Activated naive CD4-positive, alpha-beta T cell treated with anti-CD3 and anti-CD28 coated beads, Interleukin-2, amount 10 ng/mL, durations not matched to agents 7 days and 5 days (primary cell): ENCODE measurements around the gene FJX1.

Source experiments
- CTCF ChIA-PET: fragments of 350-600 bp; sonication (Branson Sonifier 250); formaldehyde crosslinking; loops from one replicate; lab custom pipeline; 2021; ENCODE audit warnings: antibody characterized with exemption; lab: Charles Lee
- DNase-seq: peaks from one replicate; pipeline ENCODE4 v3.0.0-alpha.2; 2020
- H3K27ac Mint-ChIP-seq: one replicate; pipeline ENCODE4 v1.8.0; 2021; ENCODE audit warnings: mild to moderate bottlenecking, moderate library complexity, mixed read lengths
- H3K27me3 Mint-ChIP-seq: one replicate; pipeline ENCODE4 v1.8.0; 2021; ENCODE audit warnings: mild to moderate bottlenecking, mixed read lengths
- H3K36me3 Mint-ChIP-seq: one replicate; pipeline ENCODE4 v1.8.0; 2021; ENCODE audit warnings: mixed read lengths
- H3K4me1 Mint-ChIP-seq: one replicate; pipeline ENCODE4 v1.8.0; 2021; ENCODE audit warnings: mixed read lengths
- H3K4me3 Mint-ChIP-seq: one replicate; pipeline ENCODE4 v1.8.0; 2021; ENCODE audit warnings: mild to moderate bottlenecking, moderate library complexity, mixed read lengths
- H3K9me3 Mint-ChIP-seq: one replicate; pipeline ENCODE4 v1.8.0; 2021; ENCODE audit warnings: mixed read lengths

Gene FJX1, protein sequence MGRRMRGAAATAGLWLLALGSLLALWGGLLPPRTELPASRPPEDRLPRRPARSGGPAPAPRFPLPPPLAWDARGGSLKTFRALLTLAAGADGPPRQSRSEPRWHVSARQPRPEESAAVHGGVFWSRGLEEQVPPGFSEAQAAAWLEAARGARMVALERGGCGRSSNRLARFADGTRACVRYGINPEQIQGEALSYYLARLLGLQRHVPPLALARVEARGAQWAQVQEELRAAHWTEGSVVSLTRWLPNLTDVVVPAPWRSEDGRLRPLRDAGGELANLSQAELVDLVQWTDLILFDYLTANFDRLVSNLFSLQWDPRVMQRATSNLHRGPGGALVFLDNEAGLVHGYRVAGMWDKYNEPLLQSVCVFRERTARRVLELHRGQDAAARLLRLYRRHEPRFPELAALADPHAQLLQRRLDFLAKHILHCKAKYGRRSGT

DNA sequence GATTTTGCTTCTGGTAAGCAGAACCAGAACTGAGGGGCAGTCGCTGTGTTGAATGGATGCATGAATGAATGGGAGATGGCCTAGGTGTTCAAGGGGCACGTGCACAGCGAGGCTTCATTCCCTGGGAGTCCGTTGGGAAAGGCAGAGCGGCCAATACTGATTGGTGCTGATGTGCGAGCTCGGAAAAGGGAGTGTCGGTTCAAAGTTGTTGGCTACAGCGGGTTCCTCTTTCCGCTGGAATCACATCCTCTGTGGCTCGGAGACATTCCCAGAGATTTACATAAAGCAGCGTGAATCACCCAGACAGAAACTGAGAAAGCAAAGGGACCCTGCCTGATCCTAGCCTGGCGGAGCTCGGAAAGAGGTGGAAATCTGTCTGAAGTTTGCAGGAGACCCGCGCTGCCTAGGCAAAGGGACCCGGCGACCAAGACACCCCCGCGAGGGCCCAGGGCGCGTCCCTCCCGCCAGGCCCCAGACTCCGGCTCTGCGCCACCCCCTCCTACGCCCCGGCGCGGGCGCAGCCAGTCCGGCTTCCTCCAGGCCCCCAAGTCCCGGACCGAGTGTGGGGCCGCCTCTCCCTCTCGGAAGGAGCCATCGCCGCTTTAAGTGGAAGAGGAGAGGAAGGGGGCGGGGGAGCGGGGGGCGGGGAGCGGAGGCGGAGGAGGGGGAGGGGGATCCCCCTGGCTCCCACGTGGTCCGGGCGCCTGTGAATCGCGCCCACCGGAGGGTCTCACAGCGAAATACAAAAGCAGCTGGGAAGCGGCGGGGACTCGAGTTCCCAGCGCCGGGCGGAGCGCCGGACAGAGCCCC lies at the start of gene FJX1:
Gene FJX1 (plus strand): TSS at position 774 of the 810 bp plus-strand sequence. CDS start 177 bp downstream, outside the sequence.
- DNase-seq = peak; percentile 43
- CTCF ChIA-PET = interaction anchor here (0.7 to 1.2 kb wide), 2 partner anchors 204 to 648 kb away, joined by 3 to 4 read pairs; no protein-coding TSS in a partner anchor
- no peak within 1 kb of the TSS for H3K27ac Mint-ChIP-seq
- peak within 1 kb of the TSS; percentile 71 for H3K4me3 Mint-ChIP-seq
- no peaks in the 10 kb centered on the region for H3K9me3 Mint-ChIP-seq
- peaks cover 48% of the 10 kb centered on the region for H3K27me3 Mint-ChIP-seq
- no peaks in the 10 kb centered on the region for H3K36me3 Mint-ChIP-seq
- H3K4me1 Mint-ChIP-seq = peaks cover 13% of the 10 kb centered on the region

DNA sequence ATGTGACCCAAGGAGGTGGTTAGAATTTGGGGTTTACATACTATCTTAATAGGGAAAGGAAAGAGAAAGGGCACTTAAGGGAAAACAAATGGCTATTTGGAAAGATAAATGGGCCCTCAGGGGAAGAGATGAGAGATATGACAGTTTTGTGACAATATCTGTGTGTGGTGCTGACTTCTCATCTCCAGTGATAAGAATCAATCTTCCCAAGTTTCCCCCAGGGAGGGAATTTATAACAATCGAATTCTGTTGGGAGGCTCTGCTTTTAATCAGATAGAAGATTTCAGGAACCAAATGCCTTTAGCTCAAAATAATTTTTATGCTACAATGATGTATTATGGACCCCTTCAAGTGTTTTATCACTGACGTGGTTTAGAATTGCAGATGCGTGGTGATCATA lies 46.6 kb upstream of the FJX1 start:
- Mint-ChIP-seq H3K27me3 (no peaks in the 10 kb centered on the region), H3K9me3 (peaks cover 2% of the 10 kb centered on the region), H3K36me3 (no peaks in the 10 kb centered on the region), H3K27ac (no peak overlapping the region), H3K4me1 (no peaks in the 10 kb centered on the region), H3K4me3 (no peak overlapping the region)
- DNase-seq = no peak
- CTCF ChIA-PET = no interaction called here

DNA sequence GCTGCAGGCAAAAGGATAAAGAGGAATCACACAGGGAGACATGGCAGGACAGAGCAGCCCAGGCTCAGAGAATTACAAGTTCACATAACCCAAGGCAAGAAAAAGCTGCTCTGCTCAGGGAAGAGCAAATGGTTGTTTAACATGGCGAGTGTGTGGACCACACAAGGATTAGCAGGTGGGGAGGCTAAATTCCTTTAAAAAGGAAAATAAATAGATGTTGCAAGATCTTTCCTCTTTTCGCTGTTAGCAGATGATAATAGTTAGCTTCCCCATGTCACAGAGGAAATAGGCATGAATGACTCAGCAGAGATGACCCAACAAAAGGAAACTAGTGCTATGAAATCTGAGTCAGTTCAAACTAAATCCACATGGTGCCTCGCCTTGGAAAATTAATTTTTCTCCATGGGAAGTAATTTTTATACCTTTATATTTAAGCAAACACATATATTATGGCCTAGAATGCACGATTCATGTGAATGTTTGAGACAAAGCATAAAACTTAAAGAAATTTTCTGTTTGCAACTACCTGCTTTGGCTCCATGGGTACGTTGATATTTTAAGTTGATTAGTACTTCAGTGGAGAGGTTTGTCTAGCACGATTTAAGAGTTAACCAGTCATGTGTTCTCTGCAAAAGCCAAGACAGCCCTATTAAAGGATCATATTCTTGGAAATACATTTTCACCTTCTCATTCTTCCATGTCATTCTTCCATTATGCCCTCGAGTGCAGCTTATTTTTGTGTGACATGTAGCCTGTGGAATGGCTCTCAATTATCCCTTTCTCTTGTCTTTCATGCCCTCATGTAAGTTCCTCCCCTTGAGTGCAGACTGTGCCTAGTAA lies 38.5 kb upstream of the FJX1 start:
- Mint-ChIP-seq H3K4me1 (no peaks in the 10 kb centered on the region), H3K9me3 (no peaks in the 10 kb centered on the region), H3K27me3 (peaks cover 12% of the 10 kb centered on the region), H3K4me3 (no peak overlapping the region), H3K27ac (no peak overlapping the region), H3K36me3 (no peaks in the 10 kb centered on the region)
- CTCF ChIA-PET = no interaction called here
- DNase-seq = no peak

DNA sequence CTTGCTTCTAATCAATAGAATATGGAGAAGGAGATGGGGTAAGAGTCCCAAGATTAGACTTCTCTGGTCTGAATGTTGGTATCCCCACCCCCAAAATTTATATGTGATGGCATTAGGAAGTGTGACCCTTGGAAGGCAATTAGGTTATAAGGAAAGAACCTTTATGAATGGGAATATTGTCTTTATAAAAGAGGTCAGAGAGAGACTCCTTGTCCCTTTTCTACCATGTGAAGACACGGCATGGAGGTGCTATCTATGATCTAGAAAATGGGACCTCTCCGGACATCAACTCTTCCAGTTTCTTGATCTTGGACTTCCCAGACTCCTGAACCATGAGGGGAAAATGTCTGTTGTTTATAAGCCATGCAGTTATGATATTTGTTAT lies 37.9 kb upstream of the FJX1 start:
- Mint-ChIP-seq H3K27ac (no peak overlapping the region), H3K4me3 (no peak overlapping the region), H3K36me3 (no peaks in the 10 kb centered on the region), H3K27me3 (peaks cover 16% of the 10 kb centered on the region), H3K9me3 (no peaks in the 10 kb centered on the region), H3K4me1 (no peaks in the 10 kb centered on the region)
- CTCF ChIA-PET = no interaction called here
- no peak for DNase-seq

DNA sequence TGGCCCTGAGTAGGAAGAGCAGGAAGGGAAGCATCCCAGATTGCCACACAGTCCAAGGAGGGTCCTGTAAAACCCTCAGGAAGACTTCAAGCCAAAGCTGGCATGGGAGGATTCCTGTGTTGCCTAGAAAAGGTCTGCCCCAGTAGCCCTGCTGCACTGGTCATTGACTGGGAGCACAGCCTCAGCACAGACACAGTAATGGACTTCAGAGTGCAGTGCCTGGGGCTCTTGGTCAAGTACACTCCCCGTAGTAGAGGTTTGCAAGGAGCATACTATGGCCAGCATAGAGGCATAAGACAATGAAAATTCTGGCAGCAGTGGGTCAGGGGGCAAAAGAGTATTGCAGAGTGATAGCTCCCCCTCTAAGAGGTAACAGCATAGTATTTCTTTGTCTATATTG lies 36.2 kb upstream of the FJX1 start:
- Mint-ChIP-seq H3K4me3 (no peak overlapping the region), H3K9me3 (no peaks in the 10 kb centered on the region), H3K36me3 (no peaks in the 10 kb centered on the region), H3K27me3 (peaks cover 26% of the 10 kb centered on the region), H3K27ac (no peak overlapping the region), H3K4me1 (no peaks in the 10 kb centered on the region)
- CTCF ChIA-PET = no interaction called here
- DNase-seq = no peak

DNA sequence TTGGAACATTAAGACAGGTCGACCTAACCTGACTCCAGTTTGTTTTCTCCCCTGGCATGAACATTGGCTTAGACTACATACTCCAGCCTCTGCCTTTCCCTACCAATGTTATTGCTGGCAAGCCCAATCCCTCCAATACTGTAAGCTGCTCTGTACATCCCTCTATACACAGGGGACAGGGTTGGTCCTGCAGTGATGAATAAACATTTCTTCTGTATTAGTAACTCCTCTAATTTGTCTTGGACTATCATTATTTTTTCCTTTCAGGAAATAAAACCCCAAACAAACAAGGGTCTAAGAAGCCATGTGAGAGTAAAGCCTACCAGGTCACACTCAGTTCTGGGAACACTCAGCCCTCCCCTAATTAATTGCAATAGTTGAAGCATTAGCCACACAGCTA lies 35.1 kb upstream of the FJX1 start:
- H3K27me3 Mint-ChIP-seq = peaks cover 26% of the 10 kb centered on the region
- DNase-seq = no peak
- CTCF ChIA-PET = no interaction called here
- no peaks in the 10 kb centered on the region for H3K4me1 Mint-ChIP-seq
- H3K27ac Mint-ChIP-seq = no peak overlapping the region
- H3K9me3 Mint-ChIP-seq = no peaks in the 10 kb centered on the region
- no peak overlapping the region for H3K4me3 Mint-ChIP-seq
- no peaks in the 10 kb centered on the region for H3K36me3 Mint-ChIP-seq

DNA sequence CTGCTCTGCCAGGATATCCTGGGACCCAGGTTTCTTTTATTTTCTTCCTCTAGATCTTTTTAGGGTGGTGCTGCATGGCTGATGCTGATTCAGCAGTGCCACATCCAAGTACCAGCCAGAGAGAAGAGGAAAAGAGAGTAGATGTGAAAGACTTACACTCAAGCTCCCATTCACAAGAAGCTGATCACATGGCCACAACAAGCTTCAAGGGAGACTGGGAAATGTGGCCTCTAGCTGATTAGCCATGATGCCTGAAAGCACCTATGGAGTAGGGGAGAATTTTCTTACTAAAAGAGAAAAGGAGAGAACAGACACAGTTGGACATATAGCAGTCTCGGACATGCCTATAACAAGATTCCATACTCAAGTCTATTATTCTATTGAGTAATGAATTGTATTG lies 34.4 kb upstream of the FJX1 start:
- CTCF ChIA-PET = no interaction called here
- Mint-ChIP-seq H3K27me3 (peaks cover 26% of the 10 kb centered on the region), H3K9me3 (no peaks in the 10 kb centered on the region), H3K27ac (no peak overlapping the region), H3K36me3 (no peaks in the 10 kb centered on the region), H3K4me1 (no peaks in the 10 kb centered on the region), H3K4me3 (no peak overlapping the region)
- DNase-seq = no peak

DNA sequence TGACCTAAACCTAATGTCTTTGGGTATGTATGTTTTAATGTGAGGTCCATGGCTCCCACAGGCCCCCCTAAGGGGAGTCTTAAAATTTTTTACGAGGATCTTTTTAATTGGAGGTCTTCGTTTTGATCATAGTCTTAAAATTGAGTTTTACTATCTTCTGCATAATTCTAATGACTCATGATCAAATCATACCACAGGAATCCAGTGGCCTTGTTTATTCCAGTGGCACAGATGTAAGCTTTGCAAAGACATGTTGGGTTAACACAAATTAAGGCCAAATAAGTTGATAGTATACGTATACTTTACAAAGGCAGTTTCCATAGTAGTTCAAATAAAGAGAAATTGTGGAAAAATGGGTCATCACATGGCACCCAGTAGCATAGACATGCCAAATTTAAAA lies 33.9 kb upstream of the FJX1 start:
- no peak for DNase-seq
- CTCF ChIA-PET = no interaction called here
- Mint-ChIP-seq H3K9me3 (no peaks in the 10 kb centered on the region), H3K4me1 (no peaks in the 10 kb centered on the region), H3K36me3 (no peaks in the 10 kb centered on the region), H3K27me3 (peaks cover 29% of the 10 kb centered on the region), H3K4me3 (no peak overlapping the region), H3K27ac (no peak overlapping the region)

DNA sequence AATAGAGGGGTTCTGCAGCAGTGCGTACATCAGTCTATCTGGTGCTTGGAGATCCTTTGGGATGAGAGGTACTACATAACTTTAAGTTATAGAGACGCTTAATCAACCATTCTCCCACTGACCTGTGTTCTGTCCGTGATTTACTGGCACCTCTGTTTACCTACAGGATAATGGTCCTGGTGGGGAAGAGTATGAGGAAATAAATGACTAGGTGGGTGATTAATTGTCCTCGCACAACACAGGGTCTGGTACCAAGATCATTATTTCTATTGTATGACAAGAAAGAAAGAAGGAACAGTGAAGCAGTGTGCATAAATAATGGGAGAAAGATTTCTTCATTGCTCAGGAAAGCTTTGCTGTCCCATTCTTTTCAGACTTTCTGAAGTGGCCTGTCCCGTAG lies 32.8 kb upstream of the FJX1 start:
- H3K36me3 Mint-ChIP-seq = no peaks in the 10 kb centered on the region
- CTCF ChIA-PET = no interaction called here
- no peak for DNase-seq
- no peak overlapping the region for H3K4me3 Mint-ChIP-seq
- H3K27ac Mint-ChIP-seq = no peak overlapping the region
- peaks cover 36% of the 10 kb centered on the region for H3K27me3 Mint-ChIP-seq
- H3K4me1 Mint-ChIP-seq = no peaks in the 10 kb centered on the region
- H3K9me3 Mint-ChIP-seq = no peaks in the 10 kb centered on the region

DNA sequence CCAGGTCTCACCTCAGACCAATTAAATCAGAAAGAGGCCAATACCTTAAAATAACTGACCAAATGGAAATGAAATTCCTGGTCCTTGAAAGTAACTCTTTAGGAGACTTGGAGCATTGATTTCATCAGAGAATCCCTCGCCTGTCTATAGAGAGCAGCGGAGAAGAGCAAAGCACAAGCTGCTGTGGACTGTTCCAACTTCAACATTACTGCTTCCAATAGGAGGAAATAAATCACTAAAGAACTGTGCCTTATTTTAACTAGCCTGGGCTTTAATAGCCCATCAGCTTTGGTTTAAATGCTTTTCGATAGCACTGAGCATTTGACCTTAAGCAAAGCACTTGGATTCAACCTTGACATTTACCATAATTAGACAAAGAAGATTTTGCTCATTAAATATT lies 32.0 kb upstream of the FJX1 start:
- Mint-ChIP-seq H3K27ac (no peak overlapping the region), H3K9me3 (no peaks in the 10 kb centered on the region), H3K4me3 (no peak overlapping the region), H3K27me3 (peaks cover 36% of the 10 kb centered on the region), H3K36me3 (no peaks in the 10 kb centered on the region), H3K4me1 (no peaks in the 10 kb centered on the region)
- CTCF ChIA-PET = no interaction called here
- no peak for DNase-seq

DNA sequence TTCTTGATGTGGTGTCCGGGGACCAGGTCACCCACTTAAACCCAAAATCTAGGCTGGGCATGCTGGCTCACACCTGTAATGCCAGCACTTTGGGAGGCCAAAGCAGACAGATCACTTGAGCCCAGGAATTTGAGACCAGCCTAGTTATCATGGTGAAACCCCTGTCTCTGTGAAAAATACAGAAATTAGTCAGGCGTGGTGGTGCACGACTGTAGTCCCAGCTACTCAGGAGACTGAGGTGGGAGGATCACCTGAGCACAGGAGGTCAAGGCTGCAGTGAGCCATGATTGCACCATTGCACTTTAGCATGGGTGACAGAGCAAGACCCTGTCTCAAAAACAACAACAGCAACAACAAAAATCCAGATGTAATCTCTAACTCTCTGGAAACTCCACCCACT lies 30.3 kb upstream of the FJX1 start:
- H3K36me3 Mint-ChIP-seq = no peaks in the 10 kb centered on the region
- H3K27me3 Mint-ChIP-seq = peaks cover 32% of the 10 kb centered on the region
- H3K4me3 Mint-ChIP-seq = no peak overlapping the region
- H3K4me1 Mint-ChIP-seq = no peaks in the 10 kb centered on the region
- CTCF ChIA-PET = no interaction called here
- no peak overlapping the region for H3K27ac Mint-ChIP-seq
- no peak for DNase-seq
- H3K9me3 Mint-ChIP-seq = no peaks in the 10 kb centered on the region

DNA sequence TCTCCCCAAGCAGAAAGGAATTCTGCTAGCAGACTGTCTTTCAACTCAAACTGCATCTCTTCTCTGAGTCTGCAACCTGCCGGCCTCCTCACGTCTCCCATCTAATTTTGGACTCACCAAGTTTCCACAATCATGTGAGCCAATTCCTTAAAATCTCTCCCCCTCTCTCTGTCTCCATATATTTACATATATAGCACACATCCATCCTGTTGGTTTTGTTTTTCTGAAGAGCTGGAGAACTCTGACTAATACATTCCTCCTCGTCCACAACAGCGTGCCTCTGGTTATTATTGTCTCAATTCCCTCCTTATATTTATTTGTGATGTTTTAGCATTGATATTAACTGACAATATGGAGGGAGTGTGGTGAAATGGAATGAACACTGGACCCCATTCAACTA lies 29.6 kb upstream of the FJX1 start:
- no peak overlapping the region for H3K4me3 Mint-ChIP-seq
- CTCF ChIA-PET = no interaction called here
- no peak for DNase-seq
- no peak overlapping the region for H3K27ac Mint-ChIP-seq
- H3K9me3 Mint-ChIP-seq = no peaks in the 10 kb centered on the region
- peaks cover 32% of the 10 kb centered on the region for H3K27me3 Mint-ChIP-seq
- no peaks in the 10 kb centered on the region for H3K4me1 Mint-ChIP-seq
- no peaks in the 10 kb centered on the region for H3K36me3 Mint-ChIP-seq

DNA sequence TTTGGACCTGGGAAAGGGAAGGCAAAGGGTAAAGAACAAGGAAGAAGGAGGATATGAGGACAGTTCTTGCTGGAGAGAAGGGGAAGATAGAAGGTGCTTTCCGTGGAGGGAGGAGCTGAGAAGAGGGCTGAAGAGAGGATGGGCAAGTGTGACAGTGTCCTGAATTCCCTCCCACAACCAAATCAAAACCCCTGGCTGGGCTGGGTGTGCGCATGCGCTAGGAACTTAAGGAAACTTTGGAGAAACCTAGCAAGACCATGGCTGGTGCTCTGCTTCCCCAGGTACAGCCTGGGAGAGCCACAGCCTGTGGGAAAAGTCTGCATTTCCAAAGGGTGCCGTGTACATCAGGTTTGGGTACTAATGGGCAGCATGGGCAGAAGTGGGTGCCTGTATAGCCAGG lies 29.0 kb upstream of the FJX1 start:
- H3K9me3 Mint-ChIP-seq = no peaks in the 10 kb centered on the region
- H3K27me3 Mint-ChIP-seq = peaks cover 28% of the 10 kb centered on the region
- H3K27ac Mint-ChIP-seq = no peak overlapping the region
- no peaks in the 10 kb centered on the region for H3K36me3 Mint-ChIP-seq
- no peak for DNase-seq
- no peak overlapping the region for H3K4me3 Mint-ChIP-seq
- no peaks in the 10 kb centered on the region for H3K4me1 Mint-ChIP-seq
- CTCF ChIA-PET = no interaction called here

DNA sequence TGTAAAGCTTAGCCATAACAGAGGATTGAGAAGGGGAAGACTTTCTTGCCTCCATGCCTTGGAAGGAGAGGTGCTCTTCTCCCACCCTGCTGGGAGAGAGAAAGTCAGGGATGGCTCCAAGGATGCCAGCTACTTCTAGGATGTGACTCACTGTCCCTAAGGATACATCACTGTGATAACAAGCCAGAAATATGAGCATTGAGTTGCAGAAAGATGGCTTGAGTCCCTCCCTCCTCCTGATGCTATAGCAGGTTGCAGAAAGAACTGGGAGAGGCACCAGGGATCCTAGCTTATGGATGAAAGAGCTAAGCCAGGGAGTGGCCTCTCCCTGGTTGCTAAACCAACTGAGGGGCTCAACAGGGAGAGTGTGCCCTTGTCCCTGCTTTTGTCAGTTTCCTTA lies 27.8 kb upstream of the FJX1 start:
- H3K27ac Mint-ChIP-seq = no peak overlapping the region
- DNase-seq = no peak
- no peaks in the 10 kb centered on the region for H3K36me3 Mint-ChIP-seq
- H3K4me1 Mint-ChIP-seq = no peaks in the 10 kb centered on the region
- CTCF ChIA-PET = no interaction called here
- H3K4me3 Mint-ChIP-seq = no peak overlapping the region
- H3K9me3 Mint-ChIP-seq = no peaks in the 10 kb centered on the region
- peaks cover 24% of the 10 kb centered on the region for H3K27me3 Mint-ChIP-seq
